Stimulated activated CD4-positive, alpha-beta T cell treated with anti-CD3 and anti-CD28 coated beads, Interleukin-2, amount 100 ng/mL, for 4 hours (primary cell): ENCODE measurements around the gene SLC17A1.

Experiments
- DNase-seq: peaks from one replicate; pipeline ENCODE4 v3.0.0-alpha.2; 2020; ENCODE audit warnings: low read depth

The SLC17A1 gene

DNA sequence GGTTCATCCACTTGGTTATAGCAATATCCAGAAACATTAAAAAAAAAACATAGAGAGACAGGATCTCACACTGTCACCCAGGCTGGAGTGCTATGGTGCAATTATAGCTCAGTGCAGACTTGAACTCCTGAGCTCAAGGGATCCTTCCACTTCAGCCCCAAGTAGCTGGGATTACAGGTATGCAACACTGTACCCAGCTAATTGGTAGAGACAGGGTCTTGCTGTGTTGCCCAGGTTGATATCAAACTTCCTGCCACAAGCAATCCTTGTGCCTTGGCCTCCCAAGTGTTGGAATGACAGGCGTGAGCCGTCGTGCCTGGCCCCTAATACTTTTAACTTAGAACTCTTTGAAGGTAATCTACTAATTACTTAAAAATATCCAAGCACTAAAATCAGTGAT is 818 bp upstream of the SLC17A1 start:
- no peak for DNase-seq

DNA sequence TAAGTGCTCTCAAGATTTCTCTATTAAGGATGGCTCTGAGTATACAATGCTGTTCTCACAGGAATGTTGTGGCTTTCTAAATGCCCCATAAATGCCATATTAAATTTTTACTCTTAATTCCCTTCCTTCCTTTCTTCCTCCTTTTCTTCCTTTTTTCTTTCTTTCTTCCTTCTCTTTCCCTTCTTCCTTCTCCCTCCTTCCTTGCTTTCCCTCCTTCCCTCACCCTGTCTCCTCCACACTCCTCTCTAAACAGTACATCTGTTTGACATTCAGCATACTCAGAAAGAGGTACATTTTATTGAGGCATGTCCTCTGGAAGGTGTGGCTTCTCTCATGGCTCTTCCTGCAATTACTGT is 433 bp upstream of the SLC17A1 start:
- no peak for DNase-seq

DNA sequence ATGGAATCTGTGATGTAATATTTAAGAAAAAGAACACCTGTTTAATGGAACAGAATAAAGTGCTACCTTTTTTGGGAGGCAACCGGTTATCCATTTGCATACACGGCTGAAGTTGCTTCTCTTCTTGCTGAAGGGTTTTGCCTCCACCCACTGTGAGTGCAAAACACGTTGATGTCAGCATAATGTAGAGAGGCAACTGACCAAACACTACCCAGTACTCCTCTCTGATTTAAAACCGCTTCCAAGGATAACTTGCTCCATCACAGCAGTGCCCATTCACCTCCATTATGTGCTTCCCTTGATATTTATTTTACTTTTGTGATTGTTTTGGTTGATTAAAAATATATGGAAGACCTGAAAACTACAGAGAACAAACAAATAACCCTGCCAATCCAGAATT is 1.4 kb downstream of the SLC17A1 start:
- DNase-seq = no peak

DNA sequence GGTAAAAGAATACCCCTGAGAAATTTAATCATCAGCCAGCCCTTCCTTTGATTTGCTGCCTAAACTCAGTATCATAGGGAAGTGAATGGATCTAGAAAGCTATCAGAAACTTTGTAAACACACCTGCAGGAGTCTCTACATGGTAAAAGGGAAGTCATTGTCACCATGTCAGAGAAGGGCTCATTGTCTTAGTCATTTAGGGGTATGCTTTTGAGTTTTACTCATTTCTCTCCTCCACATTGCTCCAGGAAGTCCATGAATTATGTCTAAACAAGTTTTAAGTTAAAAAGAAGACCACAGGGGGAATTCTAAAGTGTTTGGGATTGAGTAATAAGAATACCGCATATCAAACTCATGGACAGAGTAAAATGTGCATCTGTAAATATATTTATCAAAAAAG is 2.5 kb downstream of the SLC17A1 start:
- no peak for DNase-seq

DNA sequence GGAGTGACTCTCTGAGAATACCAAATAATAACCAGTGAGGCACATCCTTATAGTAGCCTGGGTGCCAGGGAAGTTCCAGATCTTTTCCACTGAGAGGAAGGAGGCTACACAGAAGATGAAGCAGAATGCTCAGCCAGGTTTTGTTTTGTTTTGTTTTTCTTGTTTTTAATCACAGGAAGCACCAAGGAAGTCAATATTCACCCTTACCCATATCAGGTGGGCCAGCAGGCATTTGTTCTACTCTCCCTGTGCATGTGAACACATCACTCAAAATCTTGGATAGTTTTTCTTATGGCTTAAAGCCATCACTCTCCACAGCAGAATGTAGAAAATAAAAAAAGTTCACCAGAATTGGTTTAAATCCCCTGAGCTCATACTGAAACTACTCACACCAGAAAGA is 10.5 kb downstream of the SLC17A1 start:
- no peak for DNase-seq

DNA sequence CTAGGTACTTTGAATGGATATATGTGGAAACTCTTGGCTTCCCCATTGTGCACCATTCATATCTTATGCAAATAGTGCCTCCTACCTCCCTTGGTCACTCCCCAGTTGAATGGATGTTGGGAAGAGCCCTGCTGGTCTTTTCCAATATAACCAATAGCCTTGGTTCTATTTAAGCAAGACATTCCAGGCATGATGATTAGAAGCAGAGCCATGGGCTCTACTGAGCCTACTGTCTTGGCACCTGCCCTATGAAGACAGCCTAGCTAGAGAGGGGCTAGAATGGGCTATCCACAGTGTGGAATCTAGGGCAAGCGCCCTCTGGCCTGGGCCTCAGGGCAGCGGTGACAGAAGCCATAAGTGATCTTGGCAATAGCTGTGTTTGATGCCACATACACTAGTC is 15.6 kb downstream of the SLC17A1 start:
- DNase-seq = no peak

DNA sequence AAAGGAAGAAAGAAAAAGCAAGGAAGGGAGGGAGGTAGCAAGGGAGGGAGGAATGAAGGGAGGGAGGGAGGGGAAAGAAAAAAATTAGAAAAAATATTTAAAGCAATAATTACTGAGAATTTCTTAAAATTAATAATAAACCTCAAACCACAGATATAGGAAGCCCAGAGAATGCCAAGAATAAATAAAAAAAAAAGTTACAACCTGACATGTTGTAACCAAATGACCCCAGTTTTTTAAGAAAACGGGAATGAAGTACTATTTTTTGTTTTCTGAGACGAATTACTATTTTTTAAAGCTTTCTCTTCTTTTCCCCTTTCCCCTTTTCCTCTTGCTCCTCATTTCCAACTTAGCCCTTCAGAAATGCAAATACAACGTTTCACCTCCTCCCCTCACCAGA is 16.7 kb downstream of the SLC17A1 start:
- DNase-seq = no peak

DNA sequence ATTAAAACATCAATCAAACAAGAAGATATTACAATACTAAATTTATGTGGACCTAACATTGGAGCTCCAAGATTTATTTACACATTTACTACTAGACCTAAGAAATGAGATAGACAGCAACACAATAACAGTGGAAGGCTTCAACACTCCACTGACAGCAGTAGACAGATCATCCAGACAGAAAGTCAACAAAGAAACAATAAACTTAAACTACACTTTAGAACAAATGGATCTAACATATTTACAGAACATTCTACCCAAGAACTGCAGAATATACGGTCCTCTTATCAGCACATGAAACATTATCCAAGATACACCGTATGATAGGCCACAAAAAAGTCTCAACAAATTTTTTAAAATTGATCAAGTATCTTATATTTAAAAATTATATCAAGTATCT is 27.0 kb downstream of the SLC17A1 start:
- no peak for DNase-seq

DNA sequence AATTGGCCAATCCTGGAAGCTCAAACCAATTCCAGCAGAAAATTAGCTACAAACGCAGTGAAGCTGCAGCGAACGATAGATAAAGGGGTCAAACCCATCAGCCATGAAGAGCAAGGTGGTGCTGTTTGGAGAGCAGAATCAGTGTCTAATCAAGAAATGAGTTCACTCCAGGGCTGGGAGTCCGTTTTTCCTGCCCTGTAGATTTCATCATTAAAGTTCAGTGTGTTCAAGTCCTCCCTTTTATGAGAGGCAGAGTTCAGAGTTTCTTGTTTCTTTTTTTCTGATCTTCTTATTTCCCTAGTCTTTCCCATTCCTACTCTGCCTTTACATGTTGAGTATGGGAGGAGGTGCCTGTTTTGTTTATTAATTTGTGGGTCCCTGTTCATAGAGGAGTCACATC is 30.4 kb downstream of the SLC17A1 start:
- DNase-seq = no peak

DNA sequence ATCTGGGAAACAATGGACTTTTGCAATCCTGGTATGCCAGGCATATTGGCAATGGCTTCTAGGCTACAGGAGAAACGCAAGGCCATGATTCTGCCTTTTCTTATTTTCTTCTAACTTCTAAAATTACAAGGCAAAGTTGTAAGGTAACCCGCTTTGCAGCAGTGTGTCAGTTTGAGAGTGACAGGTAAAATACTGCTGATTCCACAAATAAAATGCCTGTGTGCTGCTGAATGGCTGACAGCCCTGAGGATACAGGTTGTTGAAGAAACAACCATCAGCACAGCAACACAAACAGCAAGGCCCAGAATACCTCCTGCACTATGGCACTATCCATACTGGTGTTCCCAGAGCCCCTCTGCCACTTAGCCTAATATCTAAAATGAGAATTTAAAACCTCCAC is 37.1 kb downstream of the SLC17A1 start:
- no peak for DNase-seq

DNA sequence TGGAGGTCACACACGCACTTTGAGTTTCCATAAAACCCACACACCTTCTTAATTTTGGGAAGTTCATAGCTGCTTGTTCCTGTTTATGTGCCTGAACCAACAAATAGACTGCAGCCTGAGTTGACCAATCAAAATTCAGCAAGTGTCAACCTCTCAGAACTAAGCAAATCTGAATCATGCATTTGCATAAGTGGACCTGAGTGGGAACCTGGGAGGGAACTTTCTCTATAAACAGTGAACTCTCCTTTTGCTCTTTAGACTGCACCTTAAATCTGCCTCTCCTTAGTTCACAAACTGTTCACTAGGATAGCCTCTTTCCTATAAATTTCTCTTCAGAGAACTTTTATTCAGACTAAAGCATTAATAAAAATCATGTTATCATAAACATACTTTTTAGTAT is 37.9 kb downstream of the SLC17A1 start:
- no peak for DNase-seq

DNA sequence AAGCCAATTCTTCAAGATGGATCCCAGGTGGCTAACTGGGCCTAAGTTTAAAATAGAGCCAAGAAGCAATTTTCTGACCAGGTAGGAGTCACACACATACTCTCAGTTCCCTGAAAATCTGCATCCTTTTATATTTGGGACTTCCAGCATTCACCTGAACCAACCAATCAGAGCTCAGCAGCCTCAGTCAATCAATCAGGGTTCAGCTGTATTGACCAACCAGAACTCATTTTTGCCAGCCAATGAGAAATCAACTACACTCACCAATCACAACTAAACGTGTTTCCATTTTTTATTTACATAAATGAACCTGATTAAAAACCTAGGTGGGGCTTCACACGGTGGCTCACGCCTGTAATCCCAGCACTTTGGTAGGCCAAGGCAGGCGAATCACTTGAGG is 39.8 kb downstream of the SLC17A1 start:
- DNase-seq = no peak

DNA sequence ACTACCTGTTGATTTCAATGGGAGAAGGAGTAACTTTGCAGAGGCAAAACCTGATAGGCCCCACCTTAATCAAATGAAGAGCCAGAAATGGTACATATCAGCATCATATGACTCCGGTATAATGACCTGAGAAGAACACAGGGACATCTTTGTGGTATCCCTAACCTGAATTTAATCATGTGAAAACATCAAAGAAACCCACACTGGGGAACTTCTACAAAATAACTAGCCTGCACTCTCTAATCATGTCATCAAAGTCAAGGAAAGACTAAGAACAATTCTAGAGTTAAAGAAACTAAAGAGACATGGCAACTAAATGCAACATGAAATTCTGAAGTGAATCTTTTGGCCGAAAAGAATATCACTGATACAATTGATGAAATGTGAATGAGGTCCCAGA is 42.4 kb downstream of the SLC17A1 start:
- no peak for DNase-seq

DNA sequence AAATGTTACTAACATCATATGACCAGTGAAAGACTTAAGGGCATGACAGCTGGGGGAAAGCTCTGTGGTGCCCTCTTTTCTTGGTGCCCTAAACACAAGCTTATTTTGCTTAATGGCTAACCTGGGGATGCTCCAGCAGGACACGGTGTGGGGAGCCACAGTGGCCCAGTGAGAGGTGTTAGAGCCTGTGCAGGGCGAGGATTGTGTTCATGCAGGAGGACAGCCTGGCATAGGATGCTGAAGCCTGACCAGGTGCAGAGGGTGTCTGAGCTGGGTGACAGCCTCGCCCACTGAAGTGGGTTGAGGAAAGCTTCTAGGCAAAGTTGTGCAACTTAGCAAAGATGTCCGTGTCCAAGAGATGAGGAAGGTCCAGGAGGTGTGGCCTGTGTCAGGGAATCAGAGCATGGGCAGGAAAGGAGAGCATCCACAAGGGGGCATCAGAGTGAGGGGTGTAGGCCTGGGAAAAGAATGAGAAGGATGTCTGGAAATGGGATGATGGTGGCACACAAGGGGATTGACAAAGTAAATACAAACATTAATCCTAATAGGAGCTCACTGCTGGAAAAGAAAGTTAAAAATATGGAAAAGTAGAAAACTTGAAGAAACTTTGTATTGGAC is 43.4 kb downstream of the SLC17A1 start:
- DNase-seq = peak; percentile 6

DNA sequence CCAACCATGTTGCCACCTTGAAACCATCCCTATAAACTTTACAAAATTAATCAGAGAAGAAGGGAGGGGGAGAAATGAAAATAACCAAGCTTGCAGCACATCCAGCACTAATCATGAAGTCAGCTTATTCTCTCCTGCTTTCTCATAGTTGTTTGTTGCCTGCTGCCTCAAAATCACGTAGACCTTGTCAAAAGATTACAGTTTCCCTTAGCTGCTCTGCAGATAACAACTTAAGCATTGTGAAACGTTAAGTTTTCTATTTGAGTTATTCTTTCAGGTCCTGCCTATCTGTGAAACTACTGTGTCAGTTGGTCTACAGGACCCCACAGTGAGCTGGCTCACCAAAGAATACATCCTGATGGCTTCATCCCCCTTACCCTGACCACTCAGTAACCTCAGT is 44.4 kb downstream of the SLC17A1 start:
- no peak for DNase-seq

DNA sequence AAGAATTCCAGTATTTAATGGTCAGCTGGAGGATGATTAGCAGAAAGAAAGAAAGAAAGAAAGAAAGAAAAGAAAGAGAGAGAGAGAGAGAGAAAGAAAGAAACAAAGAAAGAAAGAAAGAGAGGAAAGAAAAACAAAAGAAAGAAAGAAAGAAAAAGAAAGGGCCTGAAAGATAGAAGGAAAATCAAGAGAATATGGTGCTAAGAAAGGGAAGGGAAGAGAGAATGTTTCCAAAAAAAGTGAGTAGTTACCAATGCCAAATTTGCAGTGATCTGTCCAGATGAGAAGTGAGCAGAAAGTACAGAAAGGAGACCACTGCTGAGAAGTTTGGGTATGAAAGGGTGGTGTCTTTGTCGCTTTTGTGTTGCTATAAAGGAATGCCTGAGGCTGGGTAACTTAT is 50.7 kb downstream of the SLC17A1 start:
- no peak for DNase-seq

DNA sequence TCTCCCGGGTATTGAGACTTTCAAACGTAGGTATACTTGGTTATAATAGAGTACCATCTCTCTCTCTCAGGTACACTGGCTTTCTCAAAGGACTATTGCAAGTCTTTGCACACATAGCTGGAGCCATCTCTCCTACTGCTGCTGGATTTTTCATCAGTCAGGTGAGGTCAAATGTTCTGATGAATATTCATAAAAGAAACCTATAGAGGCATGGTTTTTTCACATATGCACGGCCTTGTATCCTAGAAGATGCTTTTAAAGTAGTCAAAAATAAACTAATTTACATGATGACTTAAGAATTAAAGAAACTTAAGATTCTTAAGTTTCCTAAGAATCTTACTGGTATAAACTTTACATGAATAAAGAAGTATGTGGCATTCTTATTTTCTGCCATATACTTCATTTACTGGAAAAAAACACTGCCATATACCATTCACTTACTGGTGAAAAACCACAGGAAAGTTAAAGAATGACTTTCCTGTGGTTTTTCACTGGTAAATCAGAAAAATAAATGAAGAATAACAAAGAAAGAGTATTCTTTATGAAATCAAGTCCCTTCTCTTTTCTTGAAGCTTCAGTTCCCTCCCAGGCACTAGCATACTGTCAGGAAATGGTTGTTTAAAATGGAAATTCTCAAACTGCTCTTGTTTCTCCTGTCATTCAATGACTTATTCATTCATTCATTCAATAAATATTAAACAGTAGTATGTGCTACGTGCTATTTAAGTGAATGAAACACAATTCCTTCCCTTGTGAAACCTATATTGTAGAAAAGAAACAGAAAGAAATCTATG is 53.8 kb downstream of the SLC17A1 start:
- DNase-seq = no peak

DNA sequence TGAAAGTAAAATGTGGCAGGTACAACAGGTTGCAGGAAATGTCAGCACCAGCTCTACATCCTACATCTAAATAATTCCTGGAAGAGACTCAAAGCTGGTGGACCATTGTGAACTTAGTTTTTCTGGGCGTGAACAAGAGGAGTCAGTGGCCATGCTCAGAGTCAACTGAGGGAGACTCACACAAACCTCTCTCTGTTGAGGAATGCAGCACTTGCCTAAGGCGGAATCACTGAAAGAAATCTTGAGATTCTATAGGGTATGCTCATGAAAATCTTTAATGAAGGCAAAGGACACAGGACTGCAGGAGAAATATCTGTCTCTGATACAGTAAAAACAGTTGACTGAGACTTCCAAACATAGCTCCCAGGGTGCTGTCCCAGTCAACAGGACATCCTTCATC is 54.8 kb downstream of the SLC17A1 start:
- no peak for DNase-seq

DNA sequence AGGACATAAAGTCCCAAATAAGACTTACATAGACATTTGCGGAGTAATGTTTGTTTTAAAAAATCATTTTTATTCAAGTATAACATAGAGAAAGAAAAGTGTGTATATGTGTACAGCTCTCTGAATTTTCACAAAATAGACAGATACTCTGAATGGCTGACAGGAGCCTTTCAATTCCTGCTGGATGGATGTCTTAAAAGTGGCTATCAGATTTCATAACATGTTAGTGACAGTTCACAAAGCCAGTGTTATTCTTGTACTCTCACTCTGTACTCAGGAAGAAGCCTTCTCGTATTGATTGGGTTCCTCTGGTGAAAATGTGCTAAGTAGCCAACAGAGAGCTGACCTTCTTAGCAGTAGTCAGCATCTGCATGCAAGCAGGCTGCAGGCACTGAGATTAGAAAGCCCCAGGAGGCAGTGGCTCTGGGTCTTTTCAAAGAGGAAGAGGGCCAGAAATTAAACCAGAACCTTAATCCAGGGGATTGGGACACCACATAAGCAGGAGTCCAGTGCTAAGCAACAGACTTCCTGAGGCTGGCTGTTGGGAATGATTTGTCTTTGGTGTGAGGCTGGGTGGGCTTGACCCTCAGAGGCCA is 57.6 kb downstream of the SLC17A1 start:
- DNase-seq = no peak

DNA sequence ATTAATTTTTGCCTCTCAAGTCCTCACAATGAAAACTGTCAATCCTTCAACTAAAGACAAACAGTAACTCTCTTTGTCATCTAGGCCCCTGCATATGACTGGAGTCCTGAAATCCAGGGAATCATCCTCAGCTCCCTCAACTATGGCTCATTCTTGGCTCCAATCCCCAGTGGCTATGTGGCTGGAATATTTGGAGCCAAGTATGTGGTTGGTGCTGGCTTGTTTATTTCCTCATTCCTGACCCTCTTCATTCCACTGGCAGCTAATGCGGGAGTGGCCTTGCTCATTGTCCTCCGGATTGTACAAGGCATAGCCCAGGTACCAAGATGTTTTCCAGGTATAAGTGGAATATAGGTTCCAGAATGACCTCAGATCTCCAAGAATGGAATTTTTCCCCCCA is 61.9 kb downstream of the SLC17A1 start:
- no peak for DNase-seq

DNA sequence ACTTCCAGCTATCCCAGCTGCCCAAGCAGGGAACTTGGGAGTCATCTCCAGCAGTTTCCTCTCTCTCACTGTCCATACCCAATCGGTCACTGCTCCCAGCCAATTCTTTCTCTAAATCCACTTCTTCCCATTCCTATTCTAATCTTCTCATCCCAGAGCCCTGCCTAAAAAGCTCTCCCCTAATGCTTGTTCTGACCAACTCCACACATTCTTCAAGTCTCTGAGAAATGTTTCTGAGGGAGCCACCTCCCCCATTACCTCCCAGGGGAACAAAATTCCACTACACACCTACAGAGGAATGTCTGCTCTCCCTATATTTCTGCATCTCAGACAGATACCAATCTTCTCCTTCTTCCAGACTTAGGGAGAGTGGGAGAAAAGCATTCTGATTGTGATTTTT is 63.3 kb downstream of the SLC17A1 start:
- DNase-seq = no peak

DNA sequence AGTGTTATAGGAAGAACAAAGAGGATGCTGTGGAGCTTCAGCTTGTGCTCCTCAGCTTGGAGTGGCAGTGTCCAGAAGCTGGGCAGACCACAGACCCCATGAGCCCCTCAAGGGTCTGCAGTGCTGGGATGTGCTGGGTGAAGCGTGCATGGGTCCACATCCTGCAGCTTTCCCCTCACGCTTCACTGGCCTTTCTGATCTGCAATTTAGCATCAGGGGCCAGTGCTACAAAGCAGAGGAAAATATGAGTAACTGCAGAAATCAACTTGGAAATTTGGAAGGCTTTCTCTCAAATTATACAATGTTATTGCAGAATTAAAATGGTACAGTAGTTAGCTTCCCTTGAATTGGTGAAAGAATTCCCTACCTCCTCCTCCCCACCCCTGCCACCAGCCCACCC is 67.2 kb downstream of the SLC17A1 start:
- no peak for DNase-seq

DNA sequence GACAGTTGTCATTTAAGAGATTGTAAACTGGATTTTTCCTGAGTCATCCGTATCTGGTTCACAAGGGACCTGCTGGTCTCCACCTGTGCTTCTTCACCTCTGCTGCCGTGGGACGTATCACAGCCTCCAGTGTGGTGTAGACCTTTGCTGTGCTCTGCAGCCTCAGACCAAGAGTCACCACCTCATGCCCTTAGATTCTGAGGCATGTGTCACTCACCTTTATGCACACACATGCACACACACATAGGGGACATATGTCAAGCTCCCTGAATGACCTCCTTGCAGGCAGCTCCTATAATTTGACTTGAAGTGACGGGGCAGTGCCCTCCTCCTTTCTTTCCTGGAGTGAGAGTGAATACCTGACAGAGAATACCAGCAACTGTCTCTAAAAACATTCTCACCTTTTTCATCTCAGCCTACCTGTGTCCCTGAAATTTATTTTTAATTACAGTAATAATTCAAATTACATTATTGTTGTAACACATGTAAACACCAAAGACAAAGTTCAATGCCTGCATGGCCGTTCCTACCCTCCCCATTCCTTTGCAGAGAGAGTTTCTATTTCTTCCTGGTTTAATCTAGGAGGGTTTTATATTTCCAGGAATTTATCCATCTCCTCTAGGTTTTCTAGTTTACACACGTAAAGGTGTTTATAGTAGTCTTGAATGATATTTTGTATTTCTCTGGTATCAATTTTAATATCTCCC is 73.8 kb downstream of the SLC17A1 start:
- DNase-seq = no peak
